Putamen (tissue), 1 donor: ENCODE results near the gene SPNS2.

ENCODE experiments used
- DNase-seq: peaks from one replicate; pipeline ENCODE4 v3.0.0-alpha.2; 2016; ENCODE audit warnings: low spot score

The SPNS2 gene

DNA sequence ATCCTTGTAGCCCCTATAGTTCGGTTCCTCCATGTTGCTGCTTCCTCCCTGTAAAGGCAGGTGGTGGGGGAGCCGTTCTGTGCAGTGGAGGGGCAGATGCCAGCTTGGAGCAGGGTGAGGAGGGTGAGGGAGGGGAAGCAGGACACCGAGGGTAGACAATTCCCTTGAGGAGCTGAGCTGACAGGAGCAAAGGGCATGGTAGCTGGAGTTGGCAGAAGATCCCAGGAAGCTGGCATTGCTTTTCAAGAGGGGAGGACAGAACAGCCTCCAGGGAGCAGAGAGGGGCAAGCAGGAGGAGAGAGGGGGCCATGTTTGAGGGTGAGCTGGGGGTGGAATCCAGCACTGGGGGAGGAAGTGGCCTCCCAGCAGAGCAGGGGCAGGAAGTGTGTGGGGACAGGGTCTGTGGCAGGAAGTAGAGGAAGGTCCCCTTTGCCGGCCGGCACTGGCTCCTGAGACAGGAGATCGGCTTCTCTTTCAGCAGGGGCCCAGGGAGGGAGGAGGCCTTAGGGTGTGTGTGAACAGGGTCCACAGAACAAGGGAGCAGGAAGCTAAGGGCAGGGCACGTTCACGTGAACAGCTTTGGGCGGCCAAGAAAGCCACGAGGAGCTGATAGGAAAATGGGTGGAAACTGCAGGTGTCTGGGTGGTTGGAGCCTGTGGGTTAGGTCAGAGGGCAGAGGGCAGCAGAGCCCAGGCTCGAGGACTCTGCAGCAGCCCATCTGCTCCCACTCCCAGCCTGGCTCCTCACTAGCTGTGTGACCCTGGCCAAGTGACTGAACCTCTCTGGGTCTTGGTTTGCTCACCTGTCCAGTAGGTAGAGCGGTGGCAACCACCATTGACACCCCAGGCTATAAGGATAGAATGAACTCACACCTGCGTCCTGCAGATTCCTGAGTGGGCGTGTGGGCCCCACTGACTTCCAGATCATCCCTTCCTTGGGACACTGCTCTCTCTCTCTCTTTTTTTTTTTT lies 17.5 kb upstream of the SPNS2 start:
- no peak for DNase-seq

DNA sequence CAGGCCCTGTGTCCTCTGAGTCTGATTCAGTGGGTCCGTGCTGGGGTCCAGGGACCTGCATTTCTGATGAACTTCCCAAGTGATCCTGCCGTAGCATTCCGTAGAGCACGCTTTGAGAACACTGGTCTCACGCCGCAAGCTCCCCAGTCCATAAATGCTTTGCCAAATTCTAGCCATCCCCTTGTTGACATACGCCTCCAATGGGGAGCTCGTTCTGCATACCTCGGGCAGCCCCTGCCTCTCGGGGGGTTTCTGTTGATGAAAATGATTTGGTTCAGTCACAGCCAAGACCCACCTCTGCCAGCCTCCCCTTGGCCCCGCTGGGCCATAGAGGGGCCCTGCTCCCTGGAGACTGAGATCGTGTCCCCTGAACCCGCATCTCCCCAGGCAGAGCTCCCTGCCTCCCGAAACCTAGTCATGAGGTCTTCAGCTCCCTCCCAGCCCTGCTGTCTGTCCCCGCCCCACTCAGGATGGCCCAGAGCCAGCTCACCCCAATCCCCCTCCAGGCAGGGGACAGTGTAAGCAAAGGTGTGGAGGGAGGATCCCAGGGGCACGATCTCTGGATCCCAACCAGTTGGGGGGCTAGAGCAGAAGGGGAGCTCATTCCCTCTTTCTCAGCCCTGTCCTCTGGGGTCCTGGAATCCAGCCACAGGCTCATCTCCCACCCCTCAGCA lies 16.2 kb upstream of the SPNS2 start:
- no peak for DNase-seq

DNA sequence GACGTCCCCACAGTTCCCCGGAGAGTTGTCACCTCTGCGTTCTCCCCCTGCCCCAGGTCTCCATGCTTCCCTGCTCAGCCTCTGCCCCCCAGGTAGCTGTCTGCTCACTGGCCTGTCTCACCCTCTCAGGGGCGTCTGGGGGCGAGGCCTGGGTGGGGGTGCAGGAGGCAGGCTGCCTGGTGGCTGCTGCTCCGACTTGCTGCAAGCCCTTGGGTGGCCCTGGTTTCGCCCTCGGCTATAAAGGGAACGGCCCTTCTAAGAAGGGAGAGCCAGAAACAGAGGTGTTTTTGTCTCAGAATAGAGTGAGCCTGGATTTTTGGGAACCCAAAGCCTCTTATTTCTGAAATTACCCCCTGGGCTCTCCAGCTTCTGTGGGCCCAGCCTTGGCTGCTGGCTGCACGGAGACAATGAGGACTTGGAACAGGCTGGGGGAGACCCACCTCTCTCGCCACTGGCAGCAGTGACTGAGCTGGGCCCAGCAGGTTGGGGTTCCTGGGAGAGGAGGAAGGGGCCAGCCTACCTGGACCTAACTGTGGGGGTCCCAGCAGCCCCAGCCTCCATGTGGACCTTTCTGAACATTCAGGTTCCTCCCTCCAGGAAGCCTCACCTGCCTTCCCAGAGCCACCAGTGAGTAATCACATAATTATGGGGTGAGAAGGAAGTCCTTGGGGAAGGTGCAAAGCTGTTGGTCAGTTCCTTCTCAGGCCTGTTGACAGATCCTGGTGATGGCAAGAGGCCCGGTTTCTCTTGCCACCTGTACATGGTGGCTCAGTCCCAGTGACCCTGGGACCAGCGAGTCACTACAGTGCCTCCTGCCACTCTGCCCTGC lies 15.5 kb upstream of the SPNS2 start:
- no peak for DNase-seq

DNA sequence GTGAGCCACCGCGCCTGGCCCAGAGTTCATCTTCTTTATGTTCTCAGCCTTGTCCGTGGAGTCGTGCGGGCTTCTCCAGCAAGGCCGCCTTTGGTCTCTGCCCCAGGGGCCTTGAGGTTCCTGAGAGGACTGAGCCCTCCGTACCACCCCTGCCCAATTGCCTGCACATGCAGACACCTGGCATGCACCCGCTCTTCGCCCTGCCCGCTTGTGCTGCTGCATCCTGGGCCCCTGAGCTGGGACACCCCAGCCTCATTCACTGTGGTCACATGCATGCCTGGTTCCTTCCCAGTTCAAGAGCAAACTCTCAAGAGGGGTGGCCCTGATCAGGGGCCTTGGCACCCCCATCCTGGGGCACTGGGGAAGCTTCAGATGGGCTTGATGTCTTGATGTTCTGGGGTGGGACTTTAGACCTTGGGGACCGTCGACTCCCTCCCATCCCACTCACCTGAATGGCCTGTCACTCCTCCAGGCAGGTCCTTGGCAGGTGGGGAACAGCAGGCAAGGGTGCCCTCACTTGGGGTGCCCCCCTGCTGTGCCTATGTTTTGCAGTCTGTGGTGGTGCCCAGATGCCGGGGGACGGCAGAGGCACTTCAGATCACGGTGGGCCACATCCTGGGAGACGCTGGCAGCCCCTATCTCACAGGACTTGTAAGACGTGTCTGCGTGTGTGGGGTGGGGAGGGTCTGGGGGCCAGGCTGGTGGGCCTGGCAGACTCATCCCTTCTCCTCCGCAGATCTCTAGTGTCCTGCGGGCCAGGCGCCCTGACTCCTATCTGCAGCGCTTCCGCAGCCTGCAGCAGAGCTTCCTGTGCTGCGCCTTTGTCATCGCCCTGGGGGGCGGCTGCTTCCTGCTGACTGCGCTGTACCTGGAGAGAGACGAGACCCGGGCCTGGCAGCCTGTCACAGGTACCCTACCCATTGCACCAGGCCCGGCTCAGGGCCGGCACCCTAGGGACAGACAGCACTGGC lies 12.7 kb upstream of the SPNS2 start:
- DNase-seq: no peak

DNA sequence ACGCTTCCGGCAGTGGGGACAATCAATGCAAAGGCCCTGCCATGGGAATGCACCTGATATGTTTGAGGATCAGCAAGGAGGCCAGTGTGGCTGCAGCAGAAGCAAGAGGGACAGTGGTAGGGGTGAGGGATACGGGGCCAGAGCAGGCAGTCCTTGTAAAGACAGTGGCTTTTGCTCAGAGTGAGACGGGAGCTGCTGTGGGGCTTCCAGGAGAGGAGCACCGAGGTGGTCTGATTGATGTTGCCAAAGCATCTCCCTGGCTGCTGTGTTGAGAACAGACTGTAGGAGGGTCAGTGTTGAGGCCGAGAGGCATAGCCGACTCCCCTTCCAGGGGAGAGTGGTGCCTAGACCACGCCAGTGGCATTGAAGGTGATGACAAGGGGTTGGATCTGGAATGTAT lies 11.4 kb upstream of the SPNS2 start:
- DNase-seq: no peak

DNA sequence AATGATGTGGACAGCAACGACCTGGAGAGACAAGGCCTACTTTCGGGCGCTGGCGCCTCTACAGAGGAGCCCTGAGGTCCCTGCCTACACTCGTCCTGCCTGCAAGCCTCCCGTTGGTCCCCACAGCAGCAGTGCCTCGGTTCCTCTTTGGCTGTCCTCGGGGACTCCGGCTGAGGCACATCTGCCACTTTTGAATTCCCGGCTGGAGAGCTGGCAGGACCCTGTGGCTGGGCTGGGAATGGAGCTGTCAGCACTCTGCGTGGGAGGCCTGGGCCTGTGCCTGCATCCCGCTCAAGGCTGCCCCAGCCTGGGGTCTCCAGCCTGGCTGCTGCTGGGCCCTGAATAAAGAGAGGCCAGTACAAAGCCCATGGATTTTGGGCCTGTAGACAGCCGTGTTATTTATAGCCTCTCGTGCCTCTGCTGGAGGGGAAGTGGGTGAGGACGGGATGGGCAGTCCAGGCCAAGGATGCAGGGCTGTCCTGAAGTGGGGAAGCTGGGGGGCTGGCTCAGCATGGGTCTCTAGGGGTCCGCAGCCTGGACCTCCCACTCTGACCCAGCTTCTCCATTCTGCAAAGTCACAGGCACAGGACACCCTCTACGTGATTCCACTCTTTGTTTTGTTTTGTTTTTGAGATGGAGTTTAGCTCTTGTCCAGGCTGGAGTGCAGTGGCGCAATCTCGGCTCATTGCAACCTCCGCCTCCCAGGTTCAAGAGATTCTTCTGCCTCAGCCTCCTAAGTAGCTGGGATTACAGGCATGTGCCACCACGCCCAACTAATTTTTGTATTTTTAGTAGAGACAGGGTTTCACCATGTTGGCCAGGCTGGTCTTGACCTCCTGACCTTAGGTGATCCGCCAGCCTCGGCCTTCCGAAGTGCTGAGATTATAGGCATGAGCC lies 10.6 kb upstream of the SPNS2 start:
- DNase-seq: no peak

DNA sequence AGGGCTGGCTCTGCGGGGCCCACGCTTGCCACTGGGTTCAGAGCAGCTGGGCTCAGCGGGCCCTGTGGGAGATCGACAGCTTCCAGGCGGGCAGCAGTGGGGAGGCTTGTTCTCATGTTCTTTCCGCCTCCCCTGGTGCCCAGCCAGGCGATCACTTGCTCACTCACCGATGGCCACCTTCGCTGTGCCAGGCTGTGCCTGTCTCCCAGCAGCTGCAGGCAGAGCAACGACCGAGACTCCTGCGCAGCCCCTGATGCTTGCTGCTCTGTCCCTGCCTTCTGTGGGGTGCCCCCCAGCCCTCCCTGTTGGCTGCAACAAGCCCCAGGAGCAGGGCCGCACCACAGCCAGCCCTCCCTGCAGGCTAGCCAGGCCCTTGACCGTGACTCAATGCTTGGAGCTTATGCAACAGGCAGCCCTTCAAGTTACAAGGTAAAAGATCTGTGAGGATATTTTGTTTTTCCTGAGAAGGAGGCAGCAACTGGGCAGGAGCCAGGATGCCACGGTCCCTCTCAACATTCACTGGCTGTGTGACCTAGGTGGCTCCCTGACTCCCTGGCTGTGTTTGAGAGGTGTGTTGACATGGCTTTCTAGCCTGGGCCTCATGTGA lies 9.6 kb upstream of the SPNS2 start:
- no peak for DNase-seq

DNA sequence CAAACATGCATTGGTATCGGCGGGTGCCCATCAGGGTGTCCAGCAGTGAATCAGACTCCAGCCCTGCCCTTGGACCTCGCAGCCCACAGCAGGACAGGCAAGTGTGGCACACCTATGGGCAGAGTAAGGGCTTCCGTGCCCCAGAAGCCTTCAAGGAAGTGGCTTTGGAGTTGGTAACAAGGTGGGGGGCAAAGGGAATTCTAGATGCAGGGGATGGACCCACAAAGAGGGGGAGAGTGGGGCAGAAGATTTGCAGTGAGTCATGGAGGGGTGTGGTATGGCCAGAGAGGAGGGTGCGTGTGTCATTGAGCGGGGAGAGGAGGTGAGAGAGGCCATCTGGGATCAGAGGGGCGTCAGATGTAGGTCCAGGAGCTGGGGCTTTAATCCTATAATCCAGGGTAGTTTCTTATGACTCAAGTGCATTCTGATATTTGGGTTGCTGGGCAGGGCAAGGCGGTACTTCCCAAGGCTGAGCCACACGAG lies 8.5 kb upstream of the SPNS2 start:
- no peak for DNase-seq

DNA sequence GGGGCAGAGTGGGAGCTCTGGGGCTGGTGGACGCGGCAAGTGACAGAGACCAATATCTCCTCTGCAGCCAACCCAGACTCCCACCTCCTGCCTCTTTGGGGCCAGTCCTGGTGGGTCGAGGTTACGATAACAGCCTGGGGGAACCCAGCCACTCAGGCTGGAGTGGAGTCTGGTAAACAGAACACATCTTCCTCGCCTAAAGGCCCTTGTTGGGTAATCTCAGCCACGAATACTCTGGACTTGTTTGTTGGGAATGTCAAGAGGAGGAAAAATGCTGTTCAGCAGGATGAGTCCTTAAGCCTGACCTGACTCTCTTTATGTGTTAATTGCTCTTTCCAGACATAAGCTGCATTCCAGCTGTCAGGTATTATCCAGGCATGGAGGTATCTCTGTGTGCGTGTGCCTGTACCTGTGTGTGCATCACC lies 8.0 kb upstream of the SPNS2 start:
- DNase-seq: no peak

DNA sequence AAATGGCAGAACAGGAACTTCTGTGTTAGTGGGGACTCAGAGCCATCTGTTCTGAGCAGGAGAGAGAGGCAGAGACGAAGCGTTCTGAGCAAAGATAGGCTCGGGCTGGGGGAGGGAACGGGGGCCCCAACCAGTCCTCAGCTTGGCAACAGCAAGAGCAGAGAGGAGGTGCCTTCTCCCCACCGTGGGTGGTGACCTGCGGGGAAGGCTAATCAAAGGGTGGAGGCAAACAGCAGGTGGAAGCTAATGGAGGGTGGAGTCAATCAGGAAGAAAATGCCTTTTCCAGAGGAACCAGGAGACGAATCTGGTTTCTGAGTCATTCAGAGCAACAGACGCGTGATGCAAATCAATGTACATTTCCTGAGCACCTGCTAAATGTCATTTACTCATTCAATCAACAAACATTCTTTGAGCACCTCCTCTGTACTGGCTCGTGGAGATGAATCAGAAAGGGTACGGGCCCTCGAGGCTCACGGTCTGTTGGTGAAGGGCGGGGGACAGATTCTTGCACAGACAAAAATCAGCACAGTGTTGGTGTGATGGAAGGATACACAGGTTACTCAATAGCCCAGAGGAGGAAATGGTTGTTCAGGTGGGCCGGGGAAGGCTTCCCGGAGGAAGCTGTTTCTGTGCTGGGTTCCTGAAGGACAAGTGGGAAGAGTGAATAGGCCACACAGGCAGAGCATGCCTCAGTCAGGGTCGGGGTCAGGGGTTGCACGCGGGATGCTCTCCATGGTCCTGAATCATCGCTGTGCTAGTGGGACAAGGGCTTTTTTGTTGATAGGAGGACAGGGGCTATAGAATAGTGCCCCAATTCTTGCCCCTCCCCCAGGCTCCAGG lies 5.7 kb upstream of the SPNS2 start:
- DNase-seq: peak; percentile 82

DNA sequence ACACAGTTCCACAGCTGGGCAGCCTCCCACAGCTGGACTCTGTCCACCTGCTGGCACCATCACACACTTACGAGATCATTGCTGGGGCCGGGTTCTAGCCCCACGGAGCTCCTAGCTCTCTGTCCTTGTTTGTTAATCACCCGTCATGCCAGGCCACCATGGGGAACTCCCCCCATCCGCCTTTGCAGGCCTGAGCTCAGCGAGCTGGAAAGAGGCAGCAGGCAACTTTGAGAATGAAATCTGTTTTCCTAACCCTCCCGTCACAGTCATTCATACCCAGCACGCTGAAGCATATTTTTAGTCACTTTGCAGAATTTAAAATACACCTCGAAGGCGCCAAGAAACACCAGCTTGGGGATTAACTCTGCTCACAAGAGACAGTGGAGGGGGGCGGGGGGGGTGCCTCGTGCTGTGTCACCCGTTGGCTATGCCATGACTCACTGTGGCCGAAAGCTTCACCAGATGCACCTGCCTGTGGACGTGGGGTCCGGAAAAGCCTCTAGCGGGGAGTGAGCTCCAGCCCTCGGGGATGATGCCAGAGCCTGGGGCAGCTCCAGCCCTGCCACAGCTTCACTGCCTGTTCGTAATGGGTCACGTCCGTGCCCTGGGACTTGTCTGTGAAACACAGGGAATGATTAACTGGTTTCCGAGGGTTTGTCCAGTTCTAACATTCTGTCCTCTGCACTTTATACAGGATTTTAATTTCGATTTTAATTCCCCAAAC lies 1.4 kb upstream of the SPNS2 start:
- DNase-seq: no peak

DNA sequence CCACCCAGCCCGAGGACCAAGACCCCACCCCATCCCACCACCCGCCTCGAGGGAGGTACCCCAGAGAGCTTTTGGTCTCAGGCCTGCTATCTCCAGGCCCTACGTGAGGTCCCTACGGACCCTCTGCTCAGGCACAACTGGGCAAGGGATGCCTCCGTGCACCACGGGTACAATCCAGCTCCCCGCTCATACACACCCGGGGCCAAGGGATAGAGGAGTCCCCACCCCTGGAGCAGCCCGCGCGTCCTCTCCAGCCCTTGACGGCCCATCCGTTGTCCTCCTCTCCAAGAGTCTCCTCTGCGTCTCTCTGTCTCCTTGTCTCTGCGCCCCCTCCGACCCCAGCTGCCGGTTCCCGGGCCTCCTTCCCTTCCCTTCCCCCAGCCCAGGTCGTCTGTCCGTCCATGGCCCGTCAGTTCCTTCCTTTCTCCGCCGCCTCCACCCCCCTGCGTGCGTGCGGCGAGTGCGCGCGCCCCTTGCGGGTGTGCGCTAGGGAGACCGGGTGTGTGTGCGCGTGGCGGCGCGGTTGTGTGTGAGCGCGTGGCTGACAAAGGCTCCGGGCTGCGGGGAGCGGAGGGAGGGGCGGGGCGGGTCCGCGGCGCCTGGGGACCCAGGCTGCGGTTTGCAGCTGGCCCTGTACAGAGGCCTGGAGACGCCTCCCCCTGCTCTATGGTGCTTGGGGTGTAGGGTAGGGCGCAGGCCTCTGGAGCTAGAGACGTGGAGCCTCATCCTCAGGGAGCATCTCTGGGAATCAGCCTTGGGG lies 930 bp downstream of the SPNS2 start:
- DNase-seq: peak; percentile 69

DNA sequence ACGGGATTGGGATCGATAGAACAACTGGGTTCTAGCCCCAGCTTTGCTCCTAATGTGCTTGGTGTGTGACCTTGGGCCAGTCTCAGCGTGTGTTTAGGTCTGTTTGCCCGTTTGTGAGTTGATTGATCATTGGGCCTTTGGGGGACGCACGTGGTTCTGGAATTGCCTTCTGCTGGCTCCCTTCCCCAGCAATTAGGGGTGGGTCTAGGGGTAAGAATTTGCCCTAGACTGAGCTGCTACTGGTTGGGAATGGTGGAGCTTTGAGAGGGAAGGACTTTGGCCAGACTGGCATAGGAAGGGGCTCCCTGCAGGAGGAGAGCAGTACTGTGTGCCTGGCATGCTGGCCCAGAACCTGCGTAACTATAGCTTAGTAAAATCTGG lies 1.5 kb downstream of the SPNS2 start:
- no peak for DNase-seq

DNA sequence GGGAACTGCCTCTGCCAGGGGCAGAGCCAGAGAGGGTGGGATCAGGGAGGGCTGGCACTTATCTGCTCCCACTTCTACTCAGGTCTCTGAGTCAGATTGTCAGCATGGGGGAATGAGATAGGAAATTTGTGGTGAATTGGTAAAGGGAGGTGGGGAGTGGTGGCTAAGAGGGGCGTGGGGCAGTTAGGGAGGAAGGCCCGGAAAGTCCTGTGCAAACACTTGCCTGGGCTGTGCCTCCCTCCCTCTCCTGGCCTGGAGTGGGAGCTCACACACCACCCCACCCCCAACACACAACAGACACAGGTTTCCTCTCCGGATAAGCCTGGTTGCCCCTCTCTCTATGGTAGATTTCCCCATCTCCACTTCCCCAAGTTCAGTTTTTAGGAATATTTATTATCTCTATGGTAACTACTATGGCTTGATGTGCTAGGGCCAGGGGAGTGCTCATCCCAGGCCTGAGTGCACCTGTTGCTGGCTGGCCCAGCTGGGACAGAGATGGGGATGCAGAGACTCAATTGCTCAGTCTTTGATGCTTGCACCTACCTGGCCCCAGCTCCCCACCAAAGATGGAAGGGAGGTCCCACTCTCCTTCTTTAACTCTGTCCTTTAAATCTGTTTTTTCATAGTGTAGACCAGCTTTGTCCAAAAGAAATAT lies 2.7 kb downstream of the SPNS2 start:
- no peak for DNase-seq

DNA sequence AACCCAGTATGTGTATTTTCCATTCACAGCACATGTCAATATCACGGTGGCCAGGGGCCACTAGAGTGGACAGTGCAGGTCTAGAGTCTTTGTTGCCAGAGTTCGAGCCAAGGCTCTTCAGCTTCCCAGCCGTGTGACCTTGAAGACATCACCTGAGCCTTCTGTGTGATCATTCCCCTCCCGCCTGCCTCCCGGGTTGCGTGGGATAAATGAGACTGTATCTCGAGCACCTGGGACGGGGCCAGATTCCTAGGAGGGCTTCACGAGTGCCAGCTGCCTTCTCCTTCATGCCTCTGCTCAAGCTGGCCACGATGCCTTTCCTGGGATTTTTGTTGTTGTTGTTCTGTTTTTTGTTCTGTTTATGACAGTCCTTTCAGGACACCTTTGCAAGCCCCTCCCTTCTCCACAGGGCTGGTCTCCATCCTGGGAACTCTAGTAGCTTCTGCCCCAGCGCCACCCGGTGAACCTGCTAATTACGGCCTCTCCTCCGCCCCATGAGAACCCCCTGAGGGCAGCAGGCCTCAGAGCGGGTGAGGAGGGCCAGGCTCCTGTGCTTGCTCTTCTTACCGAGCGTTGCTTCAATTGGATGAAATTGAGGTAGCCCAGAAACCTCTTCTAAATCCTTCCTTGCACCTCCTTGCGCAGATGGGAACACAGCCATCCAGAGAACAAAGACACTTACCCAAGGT lies 3.9 kb downstream of the SPNS2 start:
- DNase-seq: no peak
